Naive thymus-derived CD4-positive, alpha-beta T cell (primary cell): Measurements from ENCODE around the gene PDZD7. TPM values are rescaled to one million over a fixed set of nuclear protein-coding genes. Genes with fewer than 3 reads are reported as not detected.

ENCODE experiments used
- ATAC-seq: fragments of 150-1000 bp; cut with Tn5 transposase; 2 replicates; pipeline ENCODE4 v1.10.0; 2021; ENCODE audit warnings: mild to moderate bottlenecking, moderate library complexity
- CTCF ChIA-PET: fragments of 350-600 bp; sonication (Branson Sonifier 250); formaldehyde crosslinking; loops from one replicate; lab custom pipeline; 2021; ENCODE audit warnings: antibody characterized with exemption; lab: Charles Lee
- POLR2A ChIA-PET: fragments of 350-600 bp; sonication (Branson Sonifier 250); formaldehyde crosslinking; loops from one replicate; lab custom pipeline; 2021; ENCODE audit warnings: antibody characterized with exemption, inconsistent platforms; lab: Charles Lee
- DNase-seq, 9 donors: peaks; one replicate each; pipeline versions ENCODE4 v3.0.0 to v3.0.0-alpha.2; 2020 to 2022; ENCODE audit warnings: mixed read lengths in 1 of 9
- H3K27ac ChIP-seq: one replicate; pipeline ENCODE4 v1.7.0; 2013; ENCODE audit warnings: mild to moderate bottlenecking, low read depth, low read length, moderate library complexity
- H3K27me3 ChIP-seq, 2 donors: one replicate each; pipeline ENCODE4 v1.7.0; 2013; ENCODE audit warnings: low read length in 2 of 2, mild to moderate bottlenecking in 2 of 2, moderate library complexity in 2 of 2; ENCODE audit not compliant: control insufficient read depth in 2 of 2, insufficient read depth in 2 of 2
- H3K36me3 ChIP-seq, 3 experiments: 1 replicate in 2 of 3; 2 replicates in 1 of 3; pipeline ENCODE4 v1.7.0; 2013; ENCODE audit warnings: low read length in 3 of 3, mild to moderate bottlenecking in 3 of 3, moderate library complexity in 1 of 3; ENCODE audit not compliant: insufficient read depth in 3 of 3, control insufficient read depth in 2 of 3
- H3K4me1 ChIP-seq, 2 donors: one replicate each; pipeline ENCODE4 v1.7.0; 2013; ENCODE audit warnings: low read length in 2 of 2, mild to moderate bottlenecking in 2 of 2, moderate library complexity in 1 of 2; ENCODE audit not compliant: control insufficient read depth in 2 of 2, insufficient read depth in 2 of 2
- H3K4me3 ChIP-seq: 2 replicates; pipeline ENCODE4 v1.7.0; 2013; ENCODE audit warnings: mild to moderate bottlenecking, low read length
- H3K9me3 ChIP-seq, 3 experiments: 1 replicate in 2 of 3; 2 replicates in 1 of 3; pipeline ENCODE4 v1.7.0; 2013; ENCODE audit warnings: low read length in 3 of 3; ENCODE audit not compliant: control insufficient read depth in 2 of 3
- H3K27ac Mint-ChIP-seq, 9 donors: one replicate each; pipeline ENCODE4 v1.8.0; 2020 to 2022; ENCODE audit warnings: mixed read lengths in 9 of 9, mild to moderate bottlenecking in 8 of 9, moderate library complexity in 5 of 9, inconsistent platforms in 2 of 9
- H3K27me3 Mint-ChIP-seq, 5 donors: one replicate each; pipeline ENCODE4 v1.8.0; 2021 to 2022; ENCODE audit warnings: mixed read lengths in 5 of 5, mild to moderate bottlenecking in 1 of 5
- H3K36me3 Mint-ChIP-seq, 5 donors: one replicate each; pipeline ENCODE4 v1.8.0; 2020 to 2022; ENCODE audit warnings: mixed read lengths in 5 of 5, mild to moderate bottlenecking in 3 of 5, inconsistent platforms in 1 of 5
- H3K4me1 Mint-ChIP-seq, 7 donors: one replicate each; pipeline ENCODE4 v1.8.0; 2020 to 2022; ENCODE audit warnings: mixed read lengths in 7 of 7, mild to moderate bottlenecking in 3 of 7, inconsistent platforms in 1 of 7
- H3K4me3 Mint-ChIP-seq, 10 donors: one replicate each; pipeline ENCODE4 v1.8.0; 2020 to 2022; ENCODE audit warnings: mild to moderate bottlenecking in 10 of 10, mixed read lengths in 10 of 10, moderate library complexity in 6 of 10, inconsistent platforms in 2 of 10
- H3K9me3 Mint-ChIP-seq, 11 donors: one replicate each; pipeline ENCODE4 v1.8.0; 2020 to 2022; ENCODE audit warnings: mixed read lengths in 11 of 11, mild to moderate bottlenecking in 4 of 11, inconsistent platforms in 1 of 11, moderate library complexity in 1 of 11
- intact Hi-C, 2 donors: fragments of 100-400 bp; cut with micrococcal nuclease; formaldehyde crosslinking; loops; one replicate each; pipeline ENCODE4 v1.15.1; 2023
- polyA plus RNA-seq, 2 donors: library from polyadenylated mRNA; unstranded; fragments of 300-500 nt; fragmentation: Illumina TruSeq; gene quantifications; one replicate each; pipeline ENCODE4 v1.2.3, GENCODE V29; 2021
- total RNA-seq, 6 experiments: library from RNA in 5 of 6; stranded (reverse) in 5 of 6; gene quantifications; 1 replicate in 5 of 6; 2 replicates in 1 of 6; pipeline ENCODE4 v1.2.3 and lab custom pipeline; 2021 to 2026

PDZD7 gene
- total and polyA plus RNA-seq, 7 experiments from 2014 or later = 0.65 to 2.8 (median 1.1) TPM

DNA sequence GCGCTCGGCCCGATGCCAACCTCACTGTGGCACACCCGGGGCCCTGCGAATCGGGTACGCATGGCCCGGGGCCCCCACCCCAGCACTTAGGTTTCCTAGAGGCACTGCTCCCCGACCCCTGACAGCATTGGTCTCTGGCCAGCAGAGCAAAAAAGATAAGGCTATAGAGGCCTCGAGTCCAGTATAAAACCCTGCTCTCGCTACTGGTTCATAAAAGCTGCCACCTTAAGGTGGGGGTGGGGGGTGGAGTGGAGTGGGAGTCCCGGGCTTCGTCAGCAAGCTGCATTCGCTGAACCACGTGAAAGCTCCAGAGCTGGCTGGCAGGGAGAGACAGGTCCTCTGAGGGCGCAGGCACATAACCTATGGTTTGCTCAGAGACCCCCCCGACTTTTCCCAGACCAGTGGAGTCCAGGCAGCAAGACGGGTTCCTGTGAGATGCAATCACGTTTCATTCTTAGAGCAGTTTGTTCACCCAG lies 32.2 kb upstream of the PDZD7 start:
- ChIA-PET POLR2A (no interaction called here), CTCF (interaction anchor here (0.7 to 9.2 kb wide), 6 partner anchors 12 to 78 kb away, joined by 3 to 100 read pairs (median 4); no protein-coding TSS in a partner anchor)
- peak overlapping the region; percentile 38 for H3K4me3 ChIP-seq
- no peak for ATAC-seq
- peaks cover 12 to 26% of the 10 kb centered on the region in 2 donors for H3K27me3 ChIP-seq
- no peak for DNase-seq
- no peak overlapping the region for H3K27ac ChIP-seq
- intact Hi-C loops = loop anchor here in 1 of 2 donors (5.0 kb wide), 2 partner anchors 1789 to 1854 kb away; partner anchors contain the start of genes BORCS7 and CNNM2
- peaks cover 28 to 47% (median 32%) of the 10 kb centered on the region in 5 donors for H3K27me3 Mint-ChIP-seq
- no peaks in the 10 kb centered on the region for H3K9me3 Mint-ChIP-seq
- H3K4me3 Mint-ChIP-seq = peak overlapping the region in 8 of 10 donors; percentile 21 to 98 (median 68)
- peaks cover 0 to 2% (median 0%) of the 10 kb centered on the region in 5 donors for H3K36me3 Mint-ChIP-seq
- peaks cover 18 to 36% of the 10 kb centered on the region in 2 donors for H3K4me1 ChIP-seq
- H3K36me3 ChIP-seq = peaks cover 0 to 5% (median 0%) of the 10 kb centered on the region in 3 experiments
- no peak overlapping the region for H3K27ac Mint-ChIP-seq
- H3K9me3 ChIP-seq = no peaks in the 10 kb centered on the region
- H3K4me1 Mint-ChIP-seq = peaks cover 21 to 58% (median 35%) of the 10 kb centered on the region in 7 donors

DNA sequence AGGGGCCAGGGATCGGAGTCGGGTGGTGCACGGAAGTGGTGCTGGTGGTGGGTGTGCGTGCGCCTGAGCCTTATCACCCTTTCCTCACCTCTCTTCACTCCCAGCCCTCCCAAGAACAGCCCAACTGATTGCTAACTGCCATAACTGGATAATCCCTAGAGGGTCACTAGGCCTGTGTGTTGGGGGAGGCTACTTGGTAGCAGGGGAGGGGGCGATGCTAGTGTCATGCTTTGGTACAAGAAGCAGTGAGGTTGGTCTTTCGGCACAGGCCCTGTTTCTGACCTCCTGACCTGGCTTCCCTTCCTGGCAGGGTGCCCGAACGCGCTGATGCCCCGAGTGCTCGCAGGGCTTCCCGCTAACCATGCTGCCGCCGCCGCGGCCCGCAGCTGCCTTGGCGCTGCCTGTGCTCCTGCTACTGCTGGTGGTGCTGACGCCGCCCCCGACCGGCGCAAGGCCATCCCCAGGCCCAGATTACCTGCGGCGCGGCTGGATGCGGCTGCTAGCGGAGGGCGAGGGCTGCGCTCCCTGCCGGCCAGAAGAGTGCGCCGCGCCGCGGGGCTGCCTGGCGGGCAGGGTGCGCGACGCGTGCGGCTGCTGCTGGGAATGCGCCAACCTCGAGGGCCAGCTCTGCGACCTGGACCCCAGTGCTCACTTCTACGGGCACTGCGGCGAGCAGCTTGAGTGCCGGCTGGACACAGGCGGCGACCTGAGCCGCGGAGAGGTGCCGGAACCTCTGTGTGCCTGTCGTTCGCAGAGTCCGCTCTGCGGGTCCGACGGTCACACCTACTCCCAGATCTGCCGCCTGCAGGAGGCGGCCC lies 31.5 kb upstream of the PDZD7 start:
- peaks cover 15 to 35% of the 10 kb centered on the region in 2 donors for H3K4me1 ChIP-seq
- H3K36me3 ChIP-seq = peaks cover 0 to 5% (median 0%) of the 10 kb centered on the region in 3 experiments
- ChIA-PET CTCF (interaction anchor here (0.9 to 9.2 kb wide), 7 partner anchors 9 to 79 kb away, joined by 3 to 100 read pairs (median 4); no protein-coding TSS in a partner anchor), POLR2A (interaction anchor here (1.8 to 2.7 kb wide), 2 partner anchors 9 to 20 kb away, joined by 10 to 15 read pairs; no protein-coding TSS in a partner anchor)
- ATAC-seq (peak; percentile 43), DNase-seq (peak; percentile 12 to 67 (median 45))
- H3K9me3 ChIP-seq = no peaks in the 10 kb centered on the region
- Mint-ChIP-seq H3K36me3 (peaks cover 0 to 4% (median 0%) of the 10 kb centered on the region in 5 donors), H3K4me1 (peaks cover 21 to 60% (median 31%) of the 10 kb centered on the region in 7 donors), H3K9me3 (no peaks in the 10 kb centered on the region), H3K27ac (peak overlapping the region in 2 of 9 donors; percentile 23 to 59), H3K4me3 (peak overlapping the region; percentile 63 to 98 (median 72)), H3K27me3 (peaks cover 24 to 44% (median 31%) of the 10 kb centered on the region in 5 donors)
- intact Hi-C loops = loop anchor here in 1 of 2 donors (5.0 kb wide), 2 partner anchors 1790 to 1855 kb away; partner anchors contain the start of genes BORCS7 and CNNM2
- no peak overlapping the region for H3K27ac ChIP-seq
- peak overlapping the region; percentile 38 for H3K4me3 ChIP-seq
- peaks cover 12 to 26% of the 10 kb centered on the region in 2 donors for H3K27me3 ChIP-seq

DNA sequence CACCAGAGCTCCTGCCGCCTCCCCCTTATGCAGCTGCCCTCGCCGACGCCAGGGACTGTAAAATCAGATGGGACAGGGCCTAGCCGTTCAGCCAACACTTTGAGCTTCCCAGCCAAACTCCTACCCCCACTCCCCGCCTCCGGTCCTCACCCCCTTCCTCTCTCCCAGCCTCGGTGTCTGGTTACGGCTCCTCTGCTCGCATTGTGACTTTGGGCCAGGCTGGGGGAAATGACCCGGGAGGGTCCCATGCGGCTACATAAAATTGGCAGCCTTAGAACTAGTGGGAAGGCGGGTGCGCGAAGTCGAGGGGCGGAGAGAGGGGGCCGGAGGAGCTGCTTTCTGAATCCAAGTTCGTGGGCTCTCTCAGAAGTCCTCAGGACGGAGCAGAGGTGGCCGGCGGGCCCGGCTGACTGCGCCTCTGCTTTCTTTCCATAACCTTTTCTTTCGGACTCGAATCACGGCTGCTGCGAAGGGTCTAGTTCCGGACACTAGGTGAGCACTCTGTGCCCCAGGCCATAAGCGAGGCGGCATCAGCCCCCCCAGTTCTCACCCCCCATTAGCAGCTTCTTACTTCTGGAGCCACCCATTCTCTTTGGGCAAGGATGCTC lies 30.8 kb upstream of the PDZD7 start, which contains the start of gene KAZALD1:
TSS of gene KAZALD1 (plus strand) at position 366 of the 608 bp plus-strand sequence. CDS start 604 bp downstream, outside the sequence.
- H3K9me3 Mint-ChIP-seq = no peaks in the 10 kb centered on the region
- Histone ChIP-seq H3K27ac (peak within 1 kb of the TSS; percentile 96), H3K4me3 (peak within 1 kb of the TSS; percentile 96), H3K4me1 (peaks cover 12 to 30% of the 10 kb centered on the region in 2 donors), H3K27me3 (peaks cover 12 to 26% of the 10 kb centered on the region in 2 donors), H3K36me3 (peaks cover 0 to 5% (median 0%) of the 10 kb centered on the region in 3 experiments), H3K9me3 (no peaks in the 10 kb centered on the region)
- peaks cover 21 to 66% (median 31%) of the 10 kb centered on the region in 7 donors for H3K4me1 Mint-ChIP-seq
- POLR2A ChIA-PET = interaction anchor here (1.2 to 2.7 kb wide), 3 partner anchors 10 to 23 kb away, joined by 3 to 15 read pairs (median 10); no protein-coding TSS in a partner anchor
- CTCF ChIA-PET = interaction anchor here (0.9 to 9.2 kb wide), 7 partner anchors 9 to 80 kb away, joined by 3 to 100 read pairs (median 4); no protein-coding TSS in a partner anchor
- ATAC-seq (no peak), DNase-seq (no peak)
- H3K36me3 Mint-ChIP-seq = peaks cover 0 to 4% (median 0%) of the 10 kb centered on the region in 5 donors
- peaks cover 24 to 38% (median 30%) of the 10 kb centered on the region in 5 donors for H3K27me3 Mint-ChIP-seq
- H3K27ac Mint-ChIP-seq = peak within 1 kb of the TSS; percentile 86 to 98 (median 93)
- H3K4me3 Mint-ChIP-seq = peak within 1 kb of the TSS; percentile 90 to 99 (median 96)
- intact Hi-C loops = loop anchor here (1.0 to 5.0 kb wide), 9 partner anchors 33 to 1856 kb away; partner anchors contain the start of genes BORCS7 (in 1 of the 2), CNNM2 (in 1 of the 2), HIF1AN (in 1 of the 2) and LZTS2 (in 1 of the 2)

DNA sequence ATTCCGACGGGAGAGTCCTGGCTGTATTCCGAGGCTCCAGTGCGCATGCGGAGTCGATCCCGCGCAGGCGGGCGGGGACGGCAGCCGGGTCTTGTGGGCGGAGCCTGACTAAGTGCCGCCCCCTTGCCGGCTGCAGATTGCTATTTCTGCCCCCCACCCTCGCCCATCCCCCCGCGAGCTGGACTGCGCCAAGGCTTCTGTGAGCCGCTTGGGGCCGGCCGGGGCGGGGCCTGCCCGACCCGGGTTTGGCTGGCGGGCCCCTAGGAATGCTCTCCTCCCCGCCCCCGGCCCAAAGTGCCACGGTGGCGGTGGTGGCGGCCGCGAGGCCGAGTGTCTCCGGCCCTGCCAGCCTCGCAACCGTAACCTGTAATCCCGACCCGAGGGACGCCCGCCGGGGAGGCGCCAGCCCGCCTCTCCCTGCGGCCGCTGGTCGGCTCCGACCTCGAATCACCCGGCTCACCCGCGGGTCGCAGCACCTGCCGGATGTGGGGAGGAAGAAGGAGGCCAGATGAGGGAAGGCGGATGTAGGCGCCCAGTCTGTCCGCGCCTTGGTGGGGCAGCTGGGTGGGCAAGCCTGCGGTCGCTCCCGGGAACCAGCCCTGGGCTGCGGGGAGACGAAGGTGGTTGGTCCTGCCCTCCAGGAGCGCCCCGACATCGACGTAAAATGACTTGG lies 30.2 kb upstream of the PDZD7 start:
- H3K4me1 ChIP-seq = peaks cover 12 to 24% of the 10 kb centered on the region in 2 donors
- ATAC-seq (peak; percentile 84), DNase-seq (peak in 4 of 9 donors; percentile 42 to 95 (median 87))
- H3K9me3 ChIP-seq = no peaks in the 10 kb centered on the region
- Mint-ChIP-seq H3K4me3 (peak overlapping the region; percentile 90 to 99 (median 96)), H3K9me3 (no peaks in the 10 kb centered on the region), H3K27ac (peak overlapping the region; percentile 86 to 98 (median 93)), H3K4me1 (peaks cover 17 to 65% (median 31%) of the 10 kb centered on the region in 7 donors), H3K36me3 (peaks cover 0 to 6% (median 0%) of the 10 kb centered on the region in 5 donors), H3K27me3 (peaks cover 23 to 31% (median 26%) of the 10 kb centered on the region in 5 donors)
- peaks cover 8 to 20% of the 10 kb centered on the region in 2 donors for H3K27me3 ChIP-seq
- peak overlapping the region; percentile 96 for H3K4me3 ChIP-seq
- POLR2A ChIA-PET = interaction anchor here (1.0 to 2.7 kb wide), 4 partner anchors 10 to 29 kb away, joined by 3 to 15 read pairs (median 6); no protein-coding TSS in a partner anchor
- CTCF ChIA-PET = interaction anchor here (0.9 to 9.2 kb wide), 9 partner anchors 9 to 81 kb away, joined by 3 to 100 read pairs (median 3); no protein-coding TSS in a partner anchor
- H3K27ac ChIP-seq = peak overlapping the region; percentile 96
- peaks cover 0 to 5% (median 0%) of the 10 kb centered on the region in 3 experiments for H3K36me3 ChIP-seq
- intact Hi-C loops = loop anchor here (1.0 to 5.0 kb wide), 18 partner anchors 7 to 1856 kb away; partner anchors contain the start of genes BORCS7 (in 1 of the 2), CNNM2 (in 1 of the 2), HIF1AN (in 1 of the 2) and LZTS2 (in 1 of the 2)
